Endothelial cell of umbilical vein (primary cell): Measurements from ENCODE around the gene PLXNA1. TPM values are rescaled to one million over a fixed set of nuclear protein-coding genes. Genes with fewer than 3 reads are reported as not detected.

Source experiments
- BruUV-seq: library from RNA; stranded (reverse); fragments of 400-500 nt; replicated peaks from 2 replicates; lab custom pipeline; 2021; lab: Mats Ljungman, UMichigan
- CTCF ChIA-PET: fragments of 300-600, 350-600 bp; sonication (Branson Sonifier 250); formaldehyde crosslinking; loops from one replicate; lab custom pipeline; 2021; ENCODE audit warnings: antibody characterized with exemption, inconsistent platforms; lab: Charles Lee
- POLR2A ChIA-PET: fragments of 300-600, 350-600 bp; sonication (Branson Sonifier 250); formaldehyde crosslinking; loops from one replicate; lab custom pipeline; 2021; ENCODE audit warnings: antibody characterized with exemption, inconsistent platforms; lab: Charles Lee
- DNase-seq: peaks from one replicate; pipeline ENCODE4 v3.0.0-alpha.2; 2011; ENCODE audit warnings: low read depth, low spot score
- FAIRE-seq: peaks from 2 replicates; lab custom pipeline; 2011; peaks lifted over from hg19 to GRCh38; lab: Jason Lieb, UNC
- H2AFZ ChIP-seq: 2 replicates; pipeline ENCODE4 v1.6.0; 2012; ENCODE audit warnings: low read depth, low read length, control low read depth, inconsistent platforms
- H3K27ac ChIP-seq: 2 replicates; pipeline ENCODE4 v1.5.1; 2011; ENCODE audit warnings: low read depth, mild to moderate bottlenecking, control low read depth, low read length, moderate library complexity; ENCODE audit not compliant: insufficient read depth
- H3K27me3 ChIP-seq, 2 experiments: 2 replicates each; pipeline versions ENCODE4 v1.6.0 to v1.6.1; 2011; ENCODE audit warnings: low read length in 2 of 2, mixed read lengths in 1 of 2; ENCODE audit not compliant: control insufficient read depth in 2 of 2, insufficient read depth in 2 of 2
- H3K36me3 ChIP-seq, 2 experiments: 2 replicates in 1 of 2; 3 replicates in 1 of 2; pipeline ENCODE4 v1.5.1; 2011; ENCODE audit warnings: low read length in 2 of 2, mild to moderate bottlenecking in 1 of 2, moderate library complexity in 1 of 2; ENCODE audit not compliant: control insufficient read depth in 2 of 2, insufficient read depth in 2 of 2; ENCODE audit errors: extremely low read depth in 1 of 2
- H3K4me1 ChIP-seq: 3 replicates; pipeline ENCODE4 v1.5.1; 2011; ENCODE audit warnings: mild to moderate bottlenecking, low read length; ENCODE audit not compliant: control insufficient read depth, insufficient read depth; ENCODE audit errors: extremely low read depth
- H3K4me2 ChIP-seq: 2 replicates; pipeline ENCODE4 v1.6.1; 2011; ENCODE audit warnings: low read length, control low read depth, mixed read lengths; ENCODE audit not compliant: insufficient read depth
- H3K4me3 ChIP-seq, 3 experiments: fragments of 200-600 bp in 1 of 3; sonication (generic), shearing (Covaris generic) in 1 of 3; replicated peaks in 1 of 3; 2 replicates each; pipeline ENCODE4 v1.5.1; 2011 to 2016; ENCODE audit warnings: control low read depth in 3 of 3, low read length in 3 of 3, mild to moderate bottlenecking in 2 of 3, inconsistent platforms in 1 of 3, low read depth in 1 of 3, moderate library complexity in 1 of 3; ENCODE audit not compliant: insufficient read depth in 1 of 3
- H3K79me2 ChIP-seq: 2 replicates; pipeline ENCODE4 v1.6.0; 2012; ENCODE audit warnings: low read length, inconsistent platforms; ENCODE audit not compliant: control insufficient read depth, insufficient read depth
- H3K9ac ChIP-seq: replicated peaks from 2 replicates; pipeline ENCODE3; 2011; ENCODE audit warnings: low read length, control low read depth; ENCODE audit not compliant: insufficient read depth; ENCODE audit errors: extremely low read depth
- H3K9me1 ChIP-seq: replicated peaks from 3 replicates; pipeline ENCODE4 v1.6.0; 2011; ENCODE audit warnings: mild to moderate bottlenecking, low read length; ENCODE audit not compliant: control insufficient read depth, insufficient read depth; ENCODE audit errors: extremely low read depth
- H3K9me3 ChIP-seq: replicated peaks from 2 replicates; pipeline ENCODE4 v1.5.1; 2012; ENCODE audit warnings: low read length, inconsistent platforms; ENCODE audit not compliant: control insufficient read depth, insufficient read depth
- H4K20me1 ChIP-seq: replicated peaks from 2 replicates; pipeline ENCODE3; 2011; ENCODE audit warnings: mild to moderate bottlenecking, low read length; ENCODE audit not compliant: control insufficient read depth, insufficient read depth; ENCODE audit errors: extremely low read depth
- CTCF ChIP-seq, 2 donors: IDR thresholded peaks; 1 replicate in 1 of 2; 2 replicates in 1 of 2; pipeline ENCODE4 v1.5.1; 2011; ENCODE audit warnings: low read length in 2 of 2, mild to moderate bottlenecking in 2 of 2, moderate library complexity in 2 of 2, control low read depth in 1 of 2, inconsistent platforms in 1 of 2, low read depth in 1 of 2; ENCODE audit not compliant: insufficient read depth in 1 of 2; ENCODE audit errors: extremely low read depth in 1 of 2
- EZH2 ChIP-seq: IDR thresholded peaks from 2 replicates; pipeline ENCODE4 v1.6.1; 2012; ENCODE audit warnings: borderline replicate concordance, low read depth, mild to moderate bottlenecking, moderate library complexity, low read length, inconsistent platforms; ENCODE audit not compliant: severe bottlenecking
- FOS ChIP-seq: IDR thresholded peaks from 2 replicates; pipeline ENCODE4 v1.6.1; 2011; ENCODE audit warnings: mild to moderate bottlenecking, low read length, moderate library complexity, borderline replicate concordance; ENCODE audit not compliant: insufficient read depth
- GATA2 ChIP-seq: IDR thresholded peaks from 2 replicates; pipeline ENCODE4 v1.7.0; 2011; ENCODE audit warnings: low read depth, mild to moderate bottlenecking, moderate library complexity, mixed read lengths, low read length; ENCODE audit not compliant: insufficient read length, insufficient read depth
- JUN ChIP-seq: IDR thresholded peaks from 2 replicates; pipeline ENCODE4 v1.6.1; 2011; ENCODE audit warnings: borderline replicate concordance, low read depth; ENCODE audit not compliant: insufficient read length, insufficient read depth
- MAX ChIP-seq: IDR thresholded peaks from 2 replicates; pipeline ENCODE4 v1.6.1; 2011; ENCODE audit not compliant: insufficient read depth, insufficient read length
- MYC ChIP-seq: IDR thresholded peaks from one replicate; pipeline ENCODE4 v1.6.1; 2011; ENCODE audit warnings: mild to moderate bottlenecking, low read depth, low read length
- POLR2A ChIP-seq: IDR thresholded peaks from 2 replicates; pipeline ENCODE4 v1.6.1; 2012; ENCODE audit warnings: low read depth, mild to moderate bottlenecking, control low read depth, low read length
- POLR2AphosphoS5 ChIP-seq: IDR thresholded peaks from 2 replicates; pipeline ENCODE4 v1.6.1; 2012; ENCODE audit warnings: low read depth, mild to moderate bottlenecking, control low read depth, low read length, moderate library complexity; ENCODE audit not compliant: insufficient read depth
- dilution Hi-C: fragments of 300-500 bp; cut with MboI; formaldehyde crosslinking; loops from one replicate; pipeline ENCODE4 v1.15.0; 2019; ENCODE audit warnings: low sequenced_read_pairs; ENCODE audit not compliant: extremely low pct_ligation_motif_present
- intact Hi-C: fragments of 100-400 bp; cut with micrococcal nuclease; formaldehyde crosslinking; loops from one replicate; pipeline ENCODE4 v1.10.0; 2022
- polyA plus RNA-seq, 4 experiments: library from polyadenylated mRNA; depleted of rRNA in 3 of 4; stranded (reverse) in 3 of 4; unstranded in 1 of 4; fragments of >200 nt; gene quantifications; 2 replicates each; pipeline versions ENCODE4 v1.2.1 to v1.2.3, GENCODE V29; 2011 to 2012; ENCODE audit warnings: missing spikeins in 1 of 4
- total RNA-seq: library from RNA; stranded (reverse); gene quantifications from 2 replicates; pipeline ENCODE4 v1.2.3, GENCODE V29; 2021

PLXNA1 gene
- total and polyA plus RNA-seq, 2 donors (not counting 3 experiments of a cell fraction or from before 2014, with no cell fraction given) = 14.1 to 18.4 TPM

GRCh38 chr3:127027061-127027735 lies 44.3 kb downstream of the PLXNA1 start:
- H2AFZ ChIP-seq = no peak overlapping the region
- no peak overlapping the region for H3K9ac ChIP-seq
- no peaks in the 10 kb centered on the region for H3K27me3 ChIP-seq
- H4K20me1 ChIP-seq = no peaks in the 10 kb centered on the region
- intact Hi-C loops (no loop called here), dilution Hi-C loops (no loop called here)
- H3K4me2 ChIP-seq = no peak overlapping the region
- H3K9me1 ChIP-seq = no peaks in the 10 kb centered on the region
- H3K9me3 ChIP-seq = no peaks in the 10 kb centered on the region
- no peaks in the 10 kb centered on the region for H3K36me3 ChIP-seq
- FAIRE-seq = no peak
- BruUV-seq = no TSS peak
- no peak overlapping the region for H3K27ac ChIP-seq
- DNase-seq = no peak
- ChIA-PET POLR2A (no interaction called here), CTCF (no interaction called here)
- H3K79me2 ChIP-seq = no peaks in the 10 kb centered on the region
- no peak for TF ChIP-seq CTCF (IDR thresholded peaks at IDR 0.05; ENCODE audit: extremely low read depth in 1 of 2, insufficient read depth in 1 of 2, low read depth in 1 of 2, low read length in 2 of 2)
- no peak for TF ChIP-seq FOS
- no peak for TF ChIP-seq POLR2A
- H3K4me1 ChIP-seq = no peaks in the 10 kb centered on the region
- no peak overlapping the region for H3K4me3 ChIP-seq

GRCh38 chr3:127027811-127028548 lies 45.1 kb downstream of the PLXNA1 start:
- ChIA-PET POLR2A (no interaction called here), CTCF (no interaction called here)
- H3K9me1 ChIP-seq = no peaks in the 10 kb centered on the region
- H3K4me3 ChIP-seq = no peak overlapping the region
- TF ChIP-seq JUN (no peak), GATA2 (no peak), FOS (no peak), POLR2A (no peak), CTCF (IDR thresholded peaks at IDR 0.05; ENCODE audit: extremely low read depth in 1 of 2, insufficient read depth in 1 of 2, low read depth in 1 of 2, low read length in 2 of 2) (no peak), EZH2 (no peak), POLR2AphosphoS5 (no peak), MAX (no peak), MYC (no peak)
- FAIRE-seq (no peak), DNase-seq (no peak)
- H4K20me1 ChIP-seq = no peaks in the 10 kb centered on the region
- no peaks in the 10 kb centered on the region for H3K27me3 ChIP-seq
- intact Hi-C loops = no loop called here
- H3K36me3 ChIP-seq = no peaks in the 10 kb centered on the region
- dilution Hi-C loops = no loop called here
- no peak overlapping the region for H3K4me2 ChIP-seq
- BruUV-seq = no TSS peak
- no peak overlapping the region for H3K9ac ChIP-seq
- no peaks in the 10 kb centered on the region for H3K79me2 ChIP-seq
- H3K9me3 ChIP-seq = no peaks in the 10 kb centered on the region
- no peak overlapping the region for H2AFZ ChIP-seq
- H3K27ac ChIP-seq = no peak overlapping the region
- H3K4me1 ChIP-seq = no peaks in the 10 kb centered on the region
